Duodenal mucosa (tissue), 2 donors: ENCODE results near the gene MYL7.
"Not testable (repeated sequence)": the region's sequence is repeated elsewhere in the genome, so short reads cannot be mapped to it uniquely, and the experiment has no call there.

Experiments used
- H3K27ac ChIP-seq: one replicate; pipeline ENCODE4 v1.7.0; 2013; ENCODE audit warnings: low read depth, low read length
- H3K27me3 ChIP-seq, 2 donors: one replicate each; pipeline ENCODE4 v1.7.0; 2013; ENCODE audit warnings: low read length in 2 of 2, control low read depth in 1 of 2; ENCODE audit not compliant: insufficient read depth in 2 of 2, control insufficient read depth in 1 of 2
- H3K36me3 ChIP-seq, 2 donors: one replicate each; pipeline ENCODE4 v1.7.0; 2013; ENCODE audit warnings: low read length in 2 of 2, control low read depth in 1 of 2; ENCODE audit not compliant: insufficient read depth in 2 of 2, control insufficient read depth in 1 of 2
- H3K4me1 ChIP-seq, 2 donors: one replicate each; pipeline ENCODE4 v1.7.0; 2013; ENCODE audit warnings: low read length in 2 of 2, control low read depth in 1 of 2; ENCODE audit not compliant: insufficient read depth in 2 of 2, control insufficient read depth in 1 of 2
- H3K4me3 ChIP-seq, 2 donors: one replicate each; pipeline ENCODE4 v1.7.0; 2013; ENCODE audit warnings: low read length in 2 of 2, low read depth in 1 of 2
- H3K9ac ChIP-seq, 2 donors: one replicate each; pipeline ENCODE4 v1.7.0; 2013; ENCODE audit warnings: low read length in 2 of 2, low read depth in 1 of 2
- H3K9me3 ChIP-seq, 2 donors: one replicate each; pipeline ENCODE4 v1.7.0; 2013; ENCODE audit warnings: low read length in 2 of 2, control low read depth in 1 of 2; ENCODE audit not compliant: control insufficient read depth in 1 of 2

MYL7 gene

DNA sequence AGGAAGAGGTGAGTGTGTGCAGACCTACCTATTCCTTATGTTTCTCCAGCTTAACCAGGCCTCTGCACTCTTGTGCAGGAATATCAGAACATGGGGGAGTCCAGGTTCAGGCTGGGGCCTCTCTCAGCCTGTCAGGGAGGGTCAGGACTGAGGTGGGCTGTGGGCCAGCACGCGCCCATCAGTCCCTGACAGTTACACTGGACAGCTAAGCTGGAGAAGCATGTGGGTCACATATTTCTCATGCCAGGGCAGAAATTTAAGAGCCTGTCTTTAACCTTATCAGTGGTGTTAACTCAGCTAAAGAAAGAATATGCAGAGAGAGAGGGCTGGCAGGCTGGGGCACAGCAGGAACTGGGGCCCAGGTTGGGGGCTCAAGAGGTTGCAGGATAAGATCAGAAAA lies 9.1 kb downstream of the MYL7 start:
- H3K4me1 ChIP-seq: peaks cover 0 to 4% of the 10 kb centered on the region in 2 donors
- H3K27me3 ChIP-seq: no peaks in the 10 kb centered on the region
- no peak overlapping the region for H3K9ac ChIP-seq
- no peaks in the 10 kb centered on the region for H3K9me3 ChIP-seq
- H3K4me3 ChIP-seq: no peak overlapping the region
- H3K27ac ChIP-seq: no peak overlapping the region
- H3K36me3 ChIP-seq: no peaks in the 10 kb centered on the region

DNA sequence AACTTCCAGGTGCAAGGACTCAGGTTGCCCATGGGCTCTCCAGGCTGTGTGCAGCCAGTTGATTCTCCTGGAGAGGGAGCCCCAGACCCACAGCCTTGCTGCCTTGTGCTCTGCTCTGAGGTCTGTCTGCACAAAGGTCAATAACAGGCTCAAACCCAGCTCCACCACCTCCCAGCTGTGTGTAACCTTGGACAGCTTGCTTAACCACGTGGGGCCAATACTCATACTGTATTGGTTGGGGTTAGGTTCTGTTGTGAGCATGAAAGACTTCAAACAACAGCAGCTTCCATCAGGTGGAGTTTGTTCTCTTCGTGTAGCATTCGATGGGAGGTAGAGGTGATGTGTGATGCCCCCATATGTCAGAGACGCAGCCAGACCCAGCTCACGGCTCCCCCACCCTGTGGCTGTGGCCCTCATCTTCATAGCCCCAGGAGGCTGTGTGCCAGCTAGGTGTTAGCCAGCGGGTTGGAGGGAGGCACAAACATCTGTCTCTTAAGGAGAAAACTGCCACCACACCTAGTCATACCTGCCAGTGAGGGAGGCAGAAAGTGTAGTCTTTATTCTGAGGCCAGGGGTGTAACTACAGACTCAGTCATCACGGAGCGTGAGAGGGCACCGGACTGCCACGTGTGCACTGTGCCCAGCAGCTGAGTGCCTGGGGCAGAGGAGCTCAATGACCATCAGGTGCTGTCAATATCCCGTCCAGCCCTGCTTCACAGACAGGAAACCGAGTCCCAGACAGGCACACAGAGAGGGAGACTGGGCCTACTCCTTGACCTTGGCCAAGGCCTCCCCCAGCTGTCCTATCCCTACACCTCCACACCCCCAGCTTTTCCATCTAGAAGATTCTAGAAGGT lies 9.7 kb downstream of the MYL7 start:
- Histone ChIP-seq H3K4me3 (no peak overlapping the region), H3K9ac (no peak overlapping the region), H3K27ac (no peak overlapping the region), H3K36me3 (no peaks in the 10 kb centered on the region), H3K9me3 (no peaks in the 10 kb centered on the region), H3K4me1 (peaks cover 0 to 4% of the 10 kb centered on the region in 2 donors), H3K27me3 (no peaks in the 10 kb centered on the region)

DNA sequence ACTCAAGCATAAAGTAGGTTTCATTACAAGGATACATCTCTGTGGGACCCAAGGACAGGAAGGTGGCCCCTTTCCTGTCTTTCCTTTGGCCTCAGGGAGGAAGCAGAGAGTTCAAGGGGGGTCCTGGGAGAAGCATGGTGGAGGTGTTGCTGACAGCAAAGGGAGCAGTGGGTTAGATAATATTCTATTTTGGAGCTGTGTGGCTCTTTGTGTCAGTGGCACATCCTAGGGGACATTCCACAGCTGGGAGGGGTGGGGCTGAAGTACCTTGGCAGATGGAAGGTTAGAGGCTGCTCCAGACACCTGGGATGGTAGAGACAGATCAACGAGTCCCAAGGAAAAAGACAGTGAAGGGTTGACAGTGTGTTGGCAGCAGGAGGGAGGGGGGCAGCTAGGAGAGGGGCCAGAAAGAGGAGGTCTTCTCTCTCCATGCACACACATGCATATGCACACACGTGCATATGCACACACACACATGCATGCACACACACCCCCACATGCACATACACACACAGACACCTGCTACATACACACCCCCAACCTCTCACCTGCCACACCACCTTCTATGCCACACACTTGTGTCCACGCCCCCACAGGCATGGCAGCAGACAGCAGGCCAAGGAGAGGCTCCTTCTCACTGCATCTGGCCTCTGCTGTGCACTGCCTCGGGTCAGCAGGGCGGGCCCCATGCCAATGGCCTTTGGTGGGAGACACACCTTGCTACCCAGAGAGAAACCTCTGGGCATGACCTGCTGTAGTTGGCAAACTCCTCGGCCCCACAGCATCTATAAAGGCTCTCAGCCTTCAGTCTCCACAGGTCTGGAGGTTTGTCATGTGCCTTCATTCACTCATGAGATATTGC lies 12.2 kb downstream of the MYL7 start:
- Histone ChIP-seq H3K4me3 (no peak overlapping the region), H3K9ac (no peak overlapping the region), H3K4me1 (peaks cover 2 to 4% of the 10 kb centered on the region in 2 donors)

DNA sequence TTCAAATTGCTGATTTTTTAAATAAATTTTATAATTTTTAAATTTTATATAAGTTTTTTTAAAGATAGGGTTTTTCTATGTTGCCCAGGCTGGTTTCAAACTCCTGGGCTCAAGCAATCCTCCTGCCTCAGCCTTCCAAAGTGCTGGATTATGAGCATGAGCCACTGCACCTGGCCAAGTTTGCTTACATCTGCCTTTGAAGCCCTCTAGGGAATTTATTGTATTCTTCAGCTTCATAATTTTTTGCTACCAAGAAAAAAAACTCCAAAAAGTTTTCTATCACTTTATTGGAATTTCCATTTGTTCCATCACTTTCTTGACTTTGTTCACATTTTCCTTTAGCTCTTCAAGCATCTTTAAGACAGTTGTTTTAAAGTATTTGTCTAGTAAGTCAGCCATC lies 14.0 kb downstream of the MYL7 start:
- no peaks in the 10 kb centered on the region for H3K36me3 ChIP-seq
- no peak overlapping the region for H3K4me3 ChIP-seq
- H3K4me1 ChIP-seq: peaks cover 10 to 12% of the 10 kb centered on the region in 2 donors
- H3K27me3 ChIP-seq: no peaks in the 10 kb centered on the region
- H3K9ac ChIP-seq: no peak overlapping the region
- no peaks in the 10 kb centered on the region for H3K9me3 ChIP-seq
- no peak overlapping the region for H3K27ac ChIP-seq

More for the DNA sequence above, 12.2 kb downstream of the MYL7 start:
- Histone ChIP-seq H3K9me3 (no peaks in the 10 kb centered on the region), H3K36me3 (no peaks in the 10 kb centered on the region), H3K27ac (no peak overlapping the region), H3K27me3 (no peaks in the 10 kb centered on the region)

DNA sequence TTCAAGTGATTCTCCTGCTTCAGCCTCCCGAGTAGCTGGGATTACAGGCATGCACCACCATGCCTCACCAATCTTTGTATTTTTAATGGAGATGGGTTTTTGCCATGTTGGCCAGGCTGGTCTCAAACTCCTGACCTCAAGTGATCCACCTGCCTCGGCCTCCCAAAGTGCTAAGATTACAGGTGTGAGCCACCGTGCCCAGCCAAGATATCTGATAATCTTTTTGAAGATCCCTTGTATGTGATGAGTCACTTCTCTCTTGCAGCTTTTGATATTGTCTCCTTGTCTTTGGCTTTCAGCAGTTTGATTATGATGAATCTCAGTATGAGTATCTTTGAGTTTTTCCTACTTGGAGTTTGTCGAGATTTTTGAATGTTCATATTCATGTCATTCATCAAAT lies 14.6 kb downstream of the MYL7 start:
- H3K9me3 ChIP-seq, H3K27ac ChIP-seq, H3K36me3 ChIP-seq, H3K27me3 ChIP-seq, H3K4me3 ChIP-seq, H3K9ac ChIP-seq: not testable (repeated sequence)
- peaks cover 10 to 12% of the 10 kb centered on the region in 2 donors for H3K4me1 ChIP-seq

DNA sequence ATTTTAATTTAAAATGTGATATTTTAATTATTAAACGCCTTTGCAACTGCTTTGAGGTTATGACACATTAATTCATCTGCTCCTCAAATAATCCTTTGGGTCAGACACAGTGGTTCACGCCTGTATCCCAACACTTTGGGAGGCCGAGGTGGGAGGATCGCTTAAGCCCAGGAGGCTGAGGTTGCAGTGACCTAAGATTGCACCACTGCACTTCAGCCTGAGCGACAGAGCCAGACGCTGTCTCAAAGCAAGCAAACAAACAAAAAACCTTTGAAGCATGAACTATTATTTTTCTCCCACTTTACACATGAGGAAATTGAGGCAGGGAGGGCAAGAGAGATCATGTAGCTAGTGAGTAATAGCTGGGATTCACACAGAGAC lies 16.3 kb downstream of the MYL7 start:
- Histone ChIP-seq H3K4me1 (peaks cover 6 to 12% of the 10 kb centered on the region in 2 donors), H3K9me3 (no peaks in the 10 kb centered on the region), H3K4me3 (no peak overlapping the region), H3K9ac (no peak overlapping the region), H3K27me3 (no peaks in the 10 kb centered on the region), H3K36me3 (peaks cover 0 to 12% of the 10 kb centered on the region in 2 donors), H3K27ac (no peak overlapping the region)

DNA sequence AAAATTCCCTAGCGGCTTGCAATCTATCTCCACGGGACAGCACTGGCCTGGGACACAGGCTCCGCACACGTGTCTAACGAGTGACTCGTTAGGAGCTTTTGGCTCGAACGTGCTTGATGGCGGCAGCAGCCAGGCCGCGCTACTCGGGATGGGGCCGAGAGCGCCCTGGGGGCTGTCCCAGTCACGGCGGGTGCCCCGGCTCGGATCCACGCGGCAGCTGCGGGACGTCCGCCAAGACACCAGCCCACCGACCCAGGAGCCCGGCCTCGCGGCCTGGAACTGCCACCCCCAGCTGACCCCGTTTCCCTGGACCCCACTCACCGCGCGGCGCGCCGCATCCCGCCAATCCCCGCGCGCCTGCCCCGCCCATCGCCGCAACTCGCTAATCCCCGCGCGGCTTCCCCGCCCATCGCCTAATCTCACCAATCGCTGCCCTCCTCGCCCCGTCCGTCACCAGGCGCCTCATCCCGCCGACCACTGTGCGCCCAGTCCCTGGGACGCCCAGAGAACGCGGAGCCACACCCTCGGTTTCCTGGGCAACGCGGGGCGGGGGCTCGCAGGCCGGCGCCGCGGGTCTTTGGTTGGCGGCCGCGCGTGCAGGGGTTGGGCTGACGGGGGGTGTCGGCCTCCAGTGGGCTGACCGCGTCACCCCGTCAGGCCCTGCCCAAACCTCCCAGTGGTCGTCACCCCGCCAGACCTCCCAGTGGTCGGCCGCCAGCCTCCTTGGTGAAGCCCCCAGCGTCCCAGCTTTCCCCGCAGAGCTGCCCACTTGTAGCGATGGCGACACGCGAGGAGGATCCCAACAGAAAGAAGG lies 17.7 kb downstream of the MYL7 start, which contains the start of gene POLD2:
Gene POLD2, minus strand, starts transcription at position 359 of the 814 bp plus-strand sequence. CDS start 1,495 bp downstream, outside the sequence.
- peaks cover 6 to 12% of the 10 kb centered on the region in 2 donors for H3K4me1 ChIP-seq
- peak within 1 kb of the TSS; percentile 52 for H3K27ac ChIP-seq
- peaks cover 0 to 19% of the 10 kb centered on the region in 2 donors for H3K36me3 ChIP-seq
- H3K9me3 ChIP-seq: no peaks in the 10 kb centered on the region
- H3K27me3 ChIP-seq: no peaks in the 10 kb centered on the region
- H3K4me3 ChIP-seq: peak within 1 kb of the TSS; percentile 86 to 89
- H3K9ac ChIP-seq: peak within 1 kb of the TSS; percentile 66 to 83

DNA sequence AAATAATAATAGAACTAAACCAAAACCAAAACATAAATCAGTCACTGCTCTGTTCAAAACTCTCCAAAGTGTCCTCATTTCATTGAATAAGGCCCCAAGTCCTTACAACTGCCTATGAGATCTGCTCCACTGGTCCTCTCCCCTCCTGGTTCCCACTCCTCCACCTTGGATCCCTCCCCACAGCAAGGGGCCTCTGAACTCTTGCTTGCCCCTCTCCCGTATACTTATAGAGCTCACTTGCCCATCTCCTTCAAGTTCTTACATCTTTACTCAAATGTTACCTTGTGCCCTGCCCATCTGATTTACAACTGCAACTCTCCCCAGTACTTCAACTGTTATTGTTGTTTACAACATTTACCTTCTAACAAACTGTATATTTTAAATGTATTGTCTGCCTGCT lies 18.6 kb downstream of the MYL7 start:
- peaks cover 4 to 27% of the 10 kb centered on the region in 2 donors for H3K36me3 ChIP-seq
- peak overlapping the region; percentile 86 to 89 for H3K4me3 ChIP-seq
- H3K27me3 ChIP-seq: no peaks in the 10 kb centered on the region
- H3K9ac ChIP-seq: peak overlapping the region; percentile 55 to 75
- peaks cover 6 to 12% of the 10 kb centered on the region in 2 donors for H3K4me1 ChIP-seq
- no peak overlapping the region for H3K27ac ChIP-seq
- H3K9me3 ChIP-seq: no peaks in the 10 kb centered on the region

DNA sequence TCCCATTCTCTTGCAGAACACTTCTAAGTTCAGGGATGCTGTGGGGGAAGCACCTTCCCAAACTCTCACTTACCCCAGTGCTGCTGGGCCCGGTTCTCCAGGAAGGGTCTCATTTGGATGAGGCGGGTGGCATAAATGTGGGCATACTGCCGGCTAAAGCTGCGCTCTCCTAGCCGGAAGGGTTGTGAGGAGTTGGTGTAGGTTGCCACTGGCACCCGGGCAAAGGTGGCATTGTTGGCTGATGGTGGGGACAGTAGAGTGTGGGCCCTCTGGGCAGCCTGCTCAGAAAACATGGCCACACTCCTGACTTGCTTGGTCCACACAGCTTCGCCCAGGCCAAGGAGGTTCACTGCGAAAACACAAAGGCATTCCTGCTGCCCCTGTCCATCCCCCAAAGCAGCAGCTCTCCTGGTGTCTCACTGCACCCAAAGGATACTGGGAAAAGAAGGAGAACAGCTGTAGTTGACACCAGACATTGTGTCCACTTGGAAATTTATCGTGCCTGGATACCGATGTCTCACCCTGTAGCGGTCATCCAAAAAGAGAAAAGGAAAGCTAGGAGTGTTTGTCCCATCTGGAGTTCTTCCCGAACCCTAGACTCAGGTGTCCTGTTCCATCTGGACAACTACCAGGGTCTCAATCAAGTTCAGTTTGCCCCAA lies 19.2 kb downstream of the MYL7 start:
- no peak overlapping the region for H3K4me3 ChIP-seq
- no peak overlapping the region for H3K27ac ChIP-seq
- no peaks in the 10 kb centered on the region for H3K27me3 ChIP-seq
- H3K4me1 ChIP-seq: peaks cover 6 to 12% of the 10 kb centered on the region in 2 donors
- H3K36me3 ChIP-seq: peaks cover 4 to 34% of the 10 kb centered on the region in 2 donors
- H3K9ac ChIP-seq: no peak overlapping the region
- H3K9me3 ChIP-seq: no peaks in the 10 kb centered on the region
